PC-3 (cell line): ENCODE results near the gene FSTL4. TPM values are rescaled to one million over a fixed set of nuclear protein-coding genes. Genes with fewer than 3 reads are reported as not detected.

Experiments
- ATAC-seq: fragments of 200-7000 bp; cut with Tn5 transposase; 2 replicates; pipeline ENCODE4 v1.9.1; 2020; ENCODE audit warnings: mild to moderate bottlenecking, moderate library complexity
- BruUV-seq: library from RNA; stranded (reverse); fragments of 400-500 nt; replicated peaks from 2 replicates; lab custom pipeline; 2021; lab: Mats Ljungman, UMichigan
- CTCF ChIA-PET: fragments of 300-600 bp; sonication (Branson Sonifier 250); formaldehyde crosslinking; loops from one replicate; lab custom pipeline; 2022; ENCODE audit warnings: antibody characterized with exemption; lab: Charles Lee
- POLR2A ChIA-PET: fragments of 300-600 bp; sonication (Branson Sonifier 250); formaldehyde crosslinking; loops from one replicate; lab custom pipeline; 2022; ENCODE audit warnings: antibody characterized with exemption; ENCODE audit not compliant: unreplicated experiment; lab: Charles Lee
- DNase-seq: peaks from one replicate; pipeline ENCODE4 v3.0.0-alpha.2; 2015
- H2AFZ ChIP-seq: fragments of 300-600 bp; sonication (generic); 2 replicates; pipeline ENCODE4 v1.6.0; 2016; ENCODE audit warnings: antibody characterized with exemption, low read length
- H3F3A ChIP-seq: fragments of 300-600 bp; sonication (generic); one replicate; pipeline ENCODE4 v1.6.0; 2017; ENCODE audit warnings: antibody characterized with exemption, low read length, control low read depth, mild to moderate bottlenecking; ENCODE audit not compliant: unreplicated experiment
- H3K27ac ChIP-seq: fragments of 300-600 bp; sonication (generic); 2 replicates; pipeline ENCODE4 v1.5.1; 2016; ENCODE audit warnings: mild to moderate bottlenecking, low read length
- H3K27me3 ChIP-seq: fragments of 300-600 bp; sonication (generic); 2 replicates; pipeline ENCODE4 v1.6.1; 2016; ENCODE audit warnings: low read length, mixed read lengths
- H3K36me3 ChIP-seq: fragments of 300-600 bp; sonication (generic); 2 replicates; pipeline ENCODE4 v1.6.1; 2016; ENCODE audit warnings: low read depth, mixed run types, low read length, mixed read lengths
- H3K4me1 ChIP-seq: fragments of 300-600 bp; sonication (generic); 2 replicates; pipeline ENCODE4 v1.5.1; 2016; ENCODE audit warnings: low read length; ENCODE audit not compliant: insufficient read depth
- H3K4me2 ChIP-seq: fragments of 300-600 bp; sonication (generic); 2 replicates; pipeline ENCODE4 v1.6.0; 2016; ENCODE audit warnings: low read length
- H3K4me3 ChIP-seq: fragments of 300-600 bp; sonication (generic); 2 replicates; pipeline ENCODE4 v1.5.1; 2016; ENCODE audit warnings: mild to moderate bottlenecking, low read length, mixed read lengths
- H3K79me2 ChIP-seq: fragments of 300-600 bp; sonication (generic); 2 replicates; pipeline ENCODE4 v1.6.1; 2017; ENCODE audit warnings: low read length, mixed read lengths
- H3K9ac ChIP-seq: fragments of 300-600 bp; sonication (generic); 2 replicates; pipeline ENCODE4 v1.6.0; 2016; ENCODE audit warnings: mild to moderate bottlenecking, low read length
- H3K9me2 ChIP-seq: fragments of 300-600 bp; sonication (generic); replicated peaks from 2 replicates; pipeline ENCODE4 v1.6.1; 2016; ENCODE audit warnings: mixed run types, low read length, mixed read lengths
- H3K9me3 ChIP-seq: fragments of 300-600 bp; sonication (generic); 2 replicates; pipeline ENCODE4 v1.6.1; 2016; ENCODE audit warnings: low read length, mixed read lengths
- H4K20me1 ChIP-seq: fragments of 300-600 bp; sonication (generic); 2 replicates; pipeline ENCODE4 v1.6.1; 2016; ENCODE audit warnings: low read length, mixed read lengths
- EZH2 ChIP-seq: fragments of 300-600 bp; sonication (generic); IDR thresholded peaks from one replicate; pipeline ENCODE4 v1.6.1; 2017; ENCODE audit warnings: antibody characterized with exemption, mild to moderate bottlenecking, low read length; ENCODE audit not compliant: unreplicated experiment
- EZH2phosphoT487 ChIP-seq: fragments of 300-600 bp; sonication (generic); IDR thresholded peaks from 2 replicates; pipeline ENCODE4 v1.6.1; 2018; ENCODE audit warnings: mild to moderate bottlenecking, antibody characterized with exemption, low read length, borderline replicate concordance
- intact Hi-C: fragments of 100-400 bp; cut with micrococcal nuclease; formaldehyde crosslinking; loops from 2 replicates; pipeline ENCODE4 v1.9.0; 2023
- total RNA-seq: library from RNA; depleted of rRNA; stranded (reverse); fragments of >200 nt; gene quantifications from 2 replicates; pipeline ENCODE4 v1.2.3, GENCODE V29; 2014
- TF ChIP-seq, protein P1 (sequence below): fragments of 300-600 bp; sonication (generic); conservative IDR thresholded peaks from 2 replicates; pipeline ENCODE4 v1.5.1; 2017; ENCODE audit warnings: antibody characterized with exemption, low read depth, mild to moderate bottlenecking, low read length

Gene FSTL4
- total RNA-seq, 1 experiment from 2014 or later = 4.2 TPM

DNA sequence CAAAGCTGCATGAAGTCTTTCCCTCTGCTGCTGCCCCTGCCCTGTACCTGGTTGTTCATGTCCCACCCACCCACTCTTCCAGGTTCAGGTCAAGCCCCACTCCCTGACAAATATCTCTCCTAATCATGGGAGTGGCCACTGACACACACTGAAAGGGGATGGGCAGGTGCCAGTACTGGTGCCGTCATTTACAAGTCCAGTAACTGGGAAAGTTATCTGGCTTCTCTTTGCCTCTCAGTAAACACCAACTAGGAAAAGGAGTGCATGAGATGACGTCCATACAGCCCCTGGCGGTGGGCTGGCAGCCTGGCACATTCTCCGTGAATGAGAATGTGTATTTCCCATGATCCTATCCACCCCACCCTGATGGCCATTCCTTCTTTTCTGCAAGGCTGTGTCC, 225.2 kb downstream of the FSTL4 start:
- TF ChIP-seq, protein P1, sequence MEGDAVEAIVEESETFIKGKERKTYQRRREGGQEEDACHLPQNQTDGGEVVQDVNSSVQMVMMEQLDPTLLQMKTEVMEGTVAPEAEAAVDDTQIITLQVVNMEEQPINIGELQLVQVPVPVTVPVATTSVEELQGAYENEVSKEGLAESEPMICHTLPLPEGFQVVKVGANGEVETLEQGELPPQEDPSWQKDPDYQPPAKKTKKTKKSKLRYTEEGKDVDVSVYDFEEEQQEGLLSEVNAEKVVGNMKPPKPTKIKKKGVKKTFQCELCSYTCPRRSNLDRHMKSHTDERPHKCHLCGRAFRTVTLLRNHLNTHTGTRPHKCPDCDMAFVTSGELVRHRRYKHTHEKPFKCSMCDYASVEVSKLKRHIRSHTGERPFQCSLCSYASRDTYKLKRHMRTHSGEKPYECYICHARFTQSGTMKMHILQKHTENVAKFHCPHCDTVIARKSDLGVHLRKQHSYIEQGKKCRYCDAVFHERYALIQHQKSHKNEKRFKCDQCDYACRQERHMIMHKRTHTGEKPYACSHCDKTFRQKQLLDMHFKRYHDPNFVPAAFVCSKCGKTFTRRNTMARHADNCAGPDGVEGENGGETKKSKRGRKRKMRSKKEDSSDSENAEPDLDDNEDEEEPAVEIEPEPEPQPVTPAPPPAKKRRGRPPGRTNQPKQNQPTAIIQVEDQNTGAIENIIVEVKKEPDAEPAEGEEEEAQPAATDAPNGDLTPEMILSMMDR = no peak
- TF ChIP-seq EZH2 (no peak), EZH2phosphoT487 (no peak)
- DNase-seq = peak; percentile 3
- CTCF ChIA-PET = no interaction called here

DNA sequence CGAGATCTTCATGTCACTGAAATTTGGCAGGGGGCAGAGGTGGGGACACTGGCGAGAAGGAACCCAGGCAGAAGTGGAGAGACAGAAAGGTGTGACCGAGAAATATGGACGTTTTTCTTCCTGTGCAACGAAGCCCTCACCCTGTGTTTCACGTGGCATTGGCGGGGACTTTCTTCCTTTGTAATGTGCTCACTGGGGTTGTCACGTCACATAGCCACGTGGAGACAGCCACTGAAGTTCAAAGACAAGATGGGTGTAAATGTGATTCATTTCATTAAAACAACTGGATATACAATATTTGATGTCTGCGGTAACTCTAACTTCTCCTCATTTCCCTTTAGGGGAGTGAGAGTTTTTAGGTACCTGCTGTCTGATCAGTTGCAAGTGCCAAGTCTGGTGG, 225.7 kb downstream of the FSTL4 start:
- no peaks in the 10 kb centered on the region for H3K27me3 ChIP-seq
- CTCF ChIA-PET = no interaction called here
- ATAC-seq (no peak), DNase-seq (no peak)
- H3F3A ChIP-seq = no peaks in the 10 kb centered on the region
- no peak overlapping the region for H3K4me2 ChIP-seq
- H4K20me1 ChIP-seq = no peaks in the 10 kb centered on the region
- no peaks in the 10 kb centered on the region for H3K36me3 ChIP-seq
- H2AFZ ChIP-seq = no peak overlapping the region
- POLR2A ChIA-PET = no interaction called here
- H3K9me2 ChIP-seq = no peaks in the 10 kb centered on the region
- H3K27ac ChIP-seq = no peak overlapping the region
- H3K79me2 ChIP-seq = no peaks in the 10 kb centered on the region
- intact Hi-C loops = no loop called here
- no TSS peak for BruUV-seq
- no peak overlapping the region for H3K9ac ChIP-seq
- TF ChIP-seq, protein P1 = no peak
- TF ChIP-seq EZH2phosphoT487 = no peak
- no peak for TF ChIP-seq EZH2
- H3K4me3 ChIP-seq = no peak overlapping the region
- no peaks in the 10 kb centered on the region for H3K4me1 ChIP-seq
- no peaks in the 10 kb centered on the region for H3K9me3 ChIP-seq

More for the DNA sequence above, 225.2 kb downstream of the FSTL4 start:
- Histone ChIP-seq H3K4me1 (no peaks in the 10 kb centered on the region), H3K79me2 (no peaks in the 10 kb centered on the region), H3K9me3 (no peaks in the 10 kb centered on the region), H3K27me3 (no peaks in the 10 kb centered on the region), H3K36me3 (no peaks in the 10 kb centered on the region), H3K27ac (no peak overlapping the region), H3K9ac (no peak overlapping the region), H3K9me2 (no peaks in the 10 kb centered on the region), H3K4me2 (no peak overlapping the region), H3F3A (no peaks in the 10 kb centered on the region), H4K20me1 (no peaks in the 10 kb centered on the region), H2AFZ (no peak overlapping the region), H3K4me3 (no peak overlapping the region)
- intact Hi-C loops = no loop called here
- POLR2A ChIA-PET = no interaction called here
- ATAC-seq = no peak
- no TSS peak for BruUV-seq

DNA sequence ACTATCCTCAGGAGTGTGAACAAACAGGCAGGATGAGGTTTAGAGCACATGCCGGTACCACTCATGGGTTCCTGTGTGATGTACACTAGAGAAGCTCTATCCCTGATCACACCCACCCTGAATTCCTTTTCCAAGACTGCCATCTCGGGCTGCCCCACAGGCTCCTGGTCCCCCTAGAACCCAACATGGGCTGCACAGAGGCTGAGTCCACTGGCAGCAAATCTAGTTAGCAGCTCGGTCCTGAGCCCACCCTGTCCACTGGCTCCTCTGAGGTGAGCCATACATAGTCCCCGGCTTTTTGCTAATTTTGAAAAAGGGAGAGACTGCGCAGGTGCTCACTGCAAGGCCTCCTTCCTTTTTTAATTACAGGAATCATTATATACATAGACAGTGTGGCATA, 227.0 kb downstream of the FSTL4 start:
- no peak overlapping the region for H3K9ac ChIP-seq
- H3K4me3 ChIP-seq = no peak overlapping the region
- H3K27me3 ChIP-seq = no peaks in the 10 kb centered on the region
- H3K9me2 ChIP-seq = no peaks in the 10 kb centered on the region
- H3K9me3 ChIP-seq = no peaks in the 10 kb centered on the region
- no peaks in the 10 kb centered on the region for H4K20me1 ChIP-seq
- DNase-seq = no peak
- H3F3A ChIP-seq = no peaks in the 10 kb centered on the region
- intact Hi-C loops = no loop called here
- H2AFZ ChIP-seq = no peak overlapping the region
- H3K27ac ChIP-seq = no peak overlapping the region
- H3K4me1 ChIP-seq = no peaks in the 10 kb centered on the region
- CTCF ChIA-PET = no interaction called here
- TF ChIP-seq, protein P1 = no peak
- TF ChIP-seq EZH2 (no peak), EZH2phosphoT487 (no peak)
- no peaks in the 10 kb centered on the region for H3K79me2 ChIP-seq
- H3K36me3 ChIP-seq = no peaks in the 10 kb centered on the region
- H3K4me2 ChIP-seq = no peak overlapping the region
- POLR2A ChIA-PET = no interaction called here
- no peak for ATAC-seq
- BruUV-seq = no TSS peak
